ENCODE data around the gene CORIN.

CORIN gene

DNA sequence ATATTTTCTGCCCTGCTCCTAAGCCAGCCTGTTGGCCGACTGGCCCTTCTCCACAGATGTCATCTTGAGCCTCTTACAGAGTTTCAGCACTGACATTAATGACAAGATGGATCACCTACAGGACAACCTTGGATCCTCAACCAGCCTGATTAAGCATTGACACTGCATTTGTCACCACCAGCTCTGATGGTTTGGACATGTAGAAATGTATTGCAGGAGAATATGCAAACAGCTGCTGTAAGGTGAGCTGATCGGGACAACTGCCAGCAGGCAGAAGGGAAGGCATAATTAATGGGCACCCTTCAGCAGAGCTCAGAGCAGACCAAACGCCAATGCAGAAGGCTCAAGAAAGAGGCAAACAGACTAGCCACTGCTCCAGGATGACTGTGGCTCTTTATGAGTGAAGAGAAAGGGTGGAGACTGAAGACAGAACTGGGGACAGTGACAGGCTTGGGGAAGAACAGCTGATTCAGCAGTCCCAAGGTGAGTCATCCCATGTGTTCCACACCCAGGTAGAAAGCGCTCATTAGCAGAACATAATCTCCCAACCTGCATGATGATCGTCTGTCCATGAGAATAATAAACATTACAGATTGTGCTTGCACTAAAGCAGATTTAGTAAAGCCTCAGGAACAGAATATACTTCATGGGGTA, 6.7 kb downstream of the CORIN start:
- no peak for TF ChIP-seq HDGF (IDR thresholded peaks at IDR 0.05; ENCODE audit: borderline replicate concordance)
- no peak for TF ChIP-seq PKNOX1 (IDR thresholded peaks at IDR 0.05)
- TF ChIP-seq ELF4 (IDR thresholded peaks at IDR 0.05), result no peak
- TF ChIP-seq TARDBP (IDR thresholded peaks at IDR 0.05), result no peak
- TF ChIP-seq ZNF384 (IDR thresholded peaks at IDR 0.05), result no peak
- no peak for TF ChIP-seq L3MBTL2 (conservative IDR thresholded peaks at IDR 0.05)
- no peak for TF ChIP-seq FOXK2 (IDR thresholded peaks at IDR 0.05)
- TF ChIP-seq BHLHE40 (IDR thresholded peaks at IDR 0.05; ENCODE audit: borderline replicate concordance), result no peak
- TF ChIP-seq ARNT (IDR thresholded peaks at IDR 0.05), result no peak
- TF ChIP-seq LEF1 (IDR thresholded peaks at IDR 0.05; ENCODE audit: borderline replicate concordance), result no peak
- TF ChIP-seq SUZ12 (IDR thresholded peaks at IDR 0.05), result no peak
- no peak for TF ChIP-seq FOXA1 (IDR thresholded peaks at IDR 0.05)
- no peak for TF ChIP-seq CTBP1 (IDR thresholded peaks at IDR 0.05; ENCODE audit: borderline replicate concordance)
- TF ChIP-seq FOXM1 (IDR thresholded peaks at IDR 0.05; ENCODE audit: borderline replicate concordance), result no peak
- TF ChIP-seq NFRKB (IDR thresholded peaks at IDR 0.05), result no peak
- no peak for TF ChIP-seq SP1 (IDR thresholded peaks at IDR 0.05)

DNA sequence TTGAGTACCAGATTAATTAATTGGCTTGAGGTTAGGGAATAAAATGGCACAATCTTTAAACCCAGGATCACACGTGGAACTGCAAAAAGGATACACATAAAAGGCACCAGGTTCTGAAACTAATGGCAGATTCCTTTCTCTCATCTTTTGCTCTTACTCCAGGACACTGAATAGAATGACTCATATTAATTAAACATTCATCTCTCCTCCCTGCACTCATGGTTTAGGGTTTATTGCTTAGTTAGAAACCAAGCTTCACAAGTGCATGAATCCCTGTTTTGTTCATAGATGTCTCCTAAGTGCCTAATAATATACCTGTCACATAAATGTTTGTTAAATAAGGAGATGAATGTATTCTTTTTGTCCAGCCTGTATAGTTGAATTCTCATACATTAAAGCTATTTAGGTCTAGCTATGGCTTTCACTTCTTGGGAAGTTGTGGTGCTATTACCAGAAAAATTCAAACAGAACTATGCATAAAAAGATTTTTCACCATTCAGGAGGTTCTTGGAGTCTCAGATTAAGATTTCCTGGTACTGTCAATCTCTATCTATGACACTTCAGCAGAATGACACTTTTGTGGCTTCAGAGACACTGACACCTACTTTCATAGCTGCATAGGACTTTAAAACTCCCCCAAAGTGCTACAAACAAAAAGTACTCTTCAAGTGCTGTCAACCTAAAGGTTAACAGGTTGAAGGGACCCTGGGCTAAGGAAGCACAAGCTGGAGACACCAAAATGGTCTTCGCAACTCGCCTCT, 7.4 kb downstream of the CORIN start:
- ChIA-PET POLR2A (no interaction called here), CTCF (interaction anchor here (1.1 kb wide), 1 partner anchor 104 kb away, joined by 3 read pairs; no protein-coding TSS in a partner anchor)
- DNase-seq (ENCODE audit: extremely low spot score), result no peak
- TF ChIP-seq ZNF384 (IDR thresholded peaks at IDR 0.05) (no peak), L3MBTL2 (conservative IDR thresholded peaks at IDR 0.05) (no peak), PKNOX1 (IDR thresholded peaks at IDR 0.05) (no peak), TARDBP (IDR thresholded peaks at IDR 0.05) (no peak), FOXK2 (IDR thresholded peaks at IDR 0.05) (no peak), HDGF (IDR thresholded peaks at IDR 0.05; ENCODE audit: borderline replicate concordance) (no peak), NFRKB (IDR thresholded peaks at IDR 0.05) (no peak), SUZ12 (IDR thresholded peaks at IDR 0.05) (no peak), LEF1 (IDR thresholded peaks at IDR 0.05; ENCODE audit: borderline replicate concordance) (no peak), FOXM1 (IDR thresholded peaks at IDR 0.05; ENCODE audit: borderline replicate concordance) (no peak), FOXA1 (IDR thresholded peaks at IDR 0.05) (no peak), BHLHE40 (IDR thresholded peaks at IDR 0.05; ENCODE audit: borderline replicate concordance) (no peak), ARNT (IDR thresholded peaks at IDR 0.05) (no peak), CTBP1 (IDR thresholded peaks at IDR 0.05; ENCODE audit: borderline replicate concordance) (no peak)

More for the DNA sequence above, 6.7 kb downstream of the CORIN start:
- DNase-seq (ENCODE audit: extremely low spot score), result no peak
- POLR2A ChIA-PET, result no interaction called here
- CTCF ChIA-PET, result interaction anchor here (1.1 kb wide), 1 partner anchor 103 kb away, joined by 3 read pairs; no protein-coding TSS in a partner anchor

DNA sequence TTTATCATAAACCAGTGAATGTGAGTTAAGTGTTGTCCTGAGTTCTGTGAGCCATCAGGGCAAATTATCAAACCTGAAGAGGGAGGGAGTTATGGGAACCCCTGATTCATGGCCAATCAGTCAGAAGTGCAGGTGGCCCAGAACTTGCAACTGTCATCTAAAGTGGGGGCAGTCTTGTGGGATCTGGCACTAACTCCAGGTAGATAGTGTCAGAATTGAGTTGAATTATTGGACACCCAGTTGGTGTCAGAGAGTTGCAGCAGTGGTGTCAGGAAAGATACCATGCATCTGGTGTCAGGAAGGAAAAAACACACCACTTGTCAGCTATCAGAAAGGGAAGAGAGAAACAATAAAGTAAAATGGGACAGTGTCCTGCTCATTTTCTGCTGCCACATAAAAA, 8.4 kb downstream of the CORIN start:
- TF ChIP-seq SUZ12 (IDR thresholded peaks at IDR 0.05) (no peak), PKNOX1 (IDR thresholded peaks at IDR 0.05) (no peak), NFRKB (IDR thresholded peaks at IDR 0.05) (no peak), BHLHE40 (IDR thresholded peaks at IDR 0.05; ENCODE audit: borderline replicate concordance) (no peak), SP1 (IDR thresholded peaks at IDR 0.05) (no peak), FOXK2 (IDR thresholded peaks at IDR 0.05) (no peak), ELF4 (IDR thresholded peaks at IDR 0.05) (no peak), ZNF384 (IDR thresholded peaks at IDR 0.05) (no peak), FOXA1 (IDR thresholded peaks at IDR 0.05) (no peak), TARDBP (IDR thresholded peaks at IDR 0.05) (no peak), ARNT (IDR thresholded peaks at IDR 0.05) (no peak), HDGF (IDR thresholded peaks at IDR 0.05; ENCODE audit: borderline replicate concordance) (no peak), CTBP1 (IDR thresholded peaks at IDR 0.05; ENCODE audit: borderline replicate concordance) (no peak), LEF1 (IDR thresholded peaks at IDR 0.05; ENCODE audit: borderline replicate concordance) (no peak), L3MBTL2 (conservative IDR thresholded peaks at IDR 0.05) (no peak), FOXM1 (IDR thresholded peaks at IDR 0.05; ENCODE audit: borderline replicate concordance) (no peak)
- ChIA-PET POLR2A (no interaction called here), CTCF (no interaction called here)
- DNase-seq (ENCODE audit: extremely low spot score), result no peak

DNA sequence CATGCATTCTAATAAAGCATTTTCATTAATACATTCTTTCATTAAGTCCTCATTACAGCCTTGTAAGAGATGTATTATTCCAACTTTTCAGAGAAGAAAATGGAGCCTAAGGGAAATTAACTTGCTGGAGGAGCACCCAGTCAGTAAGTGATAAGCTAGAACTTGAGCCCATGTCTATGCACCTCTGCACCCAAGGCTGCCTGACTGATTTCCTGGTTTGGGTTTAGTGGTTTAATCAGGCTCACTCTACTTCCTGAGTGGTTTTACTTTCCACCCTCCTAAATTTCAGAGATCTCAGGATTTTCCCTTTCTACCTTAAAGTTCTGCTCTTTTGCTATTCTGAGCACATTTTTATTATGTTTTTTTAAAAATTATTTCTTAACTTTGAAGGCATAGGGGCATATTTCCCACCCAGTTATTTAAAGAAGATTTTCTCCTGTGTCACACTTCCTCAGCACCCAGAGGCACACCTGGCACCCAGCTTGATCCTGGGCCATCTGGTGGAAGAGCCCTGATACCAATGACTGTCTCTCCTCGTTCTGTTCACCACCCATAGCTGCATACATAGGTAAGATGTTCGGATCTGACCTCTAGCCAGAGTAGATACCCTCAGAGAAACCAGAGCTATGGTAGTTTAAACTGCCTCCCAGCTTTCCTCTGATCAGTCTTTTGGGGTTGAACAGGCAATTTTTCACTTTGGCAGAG, 10.4 kb downstream of the CORIN start:
- ChIA-PET POLR2A (no interaction called here), CTCF (interaction anchor here (0.7 to 1.5 kb wide), 2 partner anchors 9 to 128 kb away, joined by 3 to 4 read pairs; no protein-coding TSS in a partner anchor)
- no peak for TF ChIP-seq BHLHE40 (IDR thresholded peaks at IDR 0.05; ENCODE audit: borderline replicate concordance)
- no peak for DNase-seq (ENCODE audit: extremely low spot score)

DNA sequence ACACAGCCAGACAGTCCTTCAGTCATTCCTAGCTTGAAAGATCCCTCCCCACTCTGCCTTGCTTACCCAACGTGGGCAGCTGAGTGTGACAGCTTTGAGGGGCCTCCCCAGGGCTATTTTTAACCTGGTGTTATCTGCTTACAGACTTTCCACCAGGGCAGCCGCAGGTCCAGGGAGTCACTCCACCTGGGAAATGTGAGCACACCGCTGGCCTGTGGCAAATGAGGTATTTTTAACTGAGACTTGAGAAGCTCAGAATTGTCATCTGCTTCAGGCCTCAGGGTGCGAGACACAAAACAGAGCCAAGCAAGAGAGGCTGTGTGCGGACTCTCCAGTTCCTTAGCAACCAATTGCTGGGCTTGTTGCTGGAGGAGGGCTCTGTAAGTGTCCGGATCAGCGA, 13.0 kb downstream of the CORIN start:
- ChIA-PET POLR2A (no interaction called here), CTCF (no interaction called here)
- no peak for DNase-seq (ENCODE audit: extremely low spot score)
- no peak for TF ChIP-seq PKNOX1 (IDR thresholded peaks at IDR 0.05)

Measured in HEK293T (cell line).